Central memory CD8-positive, alpha-beta T cell (primary cell): ENCODE results near the gene TXNIP.
A peak's percentile ranks its signal among the peaks of the same experiment; 100 is the strongest.
"Not testable (repeated sequence)": the region's sequence is repeated elsewhere in the genome, so short reads cannot be mapped to it uniquely, and the experiment has no call there.

Experiments
- ATAC-seq: fragments of 150-1000 bp; cut with Tn5 transposase; replicated peaks from 2 replicates; pipeline ENCODE4 v1.10.0; 2022; ENCODE audit warnings: mild to moderate bottlenecking, moderate FRiP score, moderate number of reproducible peaks; ENCODE audit not compliant: poor library complexity, severe bottlenecking; ENCODE audit errors: extremely low read depth
- DNase-seq, 2 donors: peaks; one replicate each; pipeline ENCODE4 v3.0.0; 2021; ENCODE audit warnings: low spot score in 2 of 2
- H3K27ac Mint-ChIP-seq: one replicate; pipeline ENCODE4 v1.8.0; 2022; ENCODE audit warnings: low read depth, mild to moderate bottlenecking, moderate library complexity, mixed read lengths
- H3K27me3 Mint-ChIP-seq: one replicate; pipeline ENCODE4 v1.8.0; 2022; ENCODE audit warnings: mixed read lengths
- H3K36me3 Mint-ChIP-seq: one replicate; pipeline ENCODE4 v1.8.0; 2022; ENCODE audit warnings: mild to moderate bottlenecking, moderate library complexity, mixed read lengths; ENCODE audit not compliant: insufficient read depth
- H3K4me1 Mint-ChIP-seq: one replicate; pipeline ENCODE4 v1.8.0; 2022; ENCODE audit warnings: mixed read lengths
- H3K4me3 Mint-ChIP-seq: one replicate; pipeline ENCODE4 v1.8.0; 2022; ENCODE audit warnings: mild to moderate bottlenecking, moderate library complexity, mixed read lengths
- H3K9me3 Mint-ChIP-seq: one replicate; pipeline ENCODE4 v1.8.0; 2022; ENCODE audit warnings: mixed read lengths

TXNIP gene

GRCh38 chr1:145996433-145997015 is at the start of gene TXNIP:
TSS of gene TXNIP (minus strand) at chr1:145996579. CDS start at chr1:145996266, 313 bp downstream.
- no peaks in the 10 kb centered on the region for H3K27me3 Mint-ChIP-seq
- peaks cover 75% of the 10 kb centered on the region for H3K4me1 Mint-ChIP-seq
- peak; percentile 61 to 77 for DNase-seq
- peak; percentile 93 for ATAC-seq
- H3K36me3 Mint-ChIP-seq: peaks cover 55% of the 10 kb centered on the region
- peak within 1 kb of the TSS; percentile 94 for H3K4me3 Mint-ChIP-seq
- no peaks in the 10 kb centered on the region for H3K9me3 Mint-ChIP-seq
- peak within 1 kb of the TSS; percentile 93 for H3K27ac Mint-ChIP-seq

- Mint-ChIP-seq H3K4me1 (peaks cover 43% of the 10 kb centered on the region), H3K27me3 (peaks cover 13% of the 10 kb centered on the region), H3K4me3 (peak overlapping the region; percentile 98), H3K9me3 (no peaks in the 10 kb centered on the region), H3K27ac (peak overlapping the region; percentile 100), H3K36me3 (peaks cover 53% of the 10 kb centered on the region)
- DNase-seq (no peak), ATAC-seq (no peak)
Observed at GRCh38 chr1:146039844-146040194, 43.4 kb upstream of the TXNIP start.

- ATAC-seq (peak; percentile 48), DNase-seq (peak; percentile 62 to 63)
- H3K36me3 Mint-ChIP-seq: peaks cover 56% of the 10 kb centered on the region
- peaks cover 43% of the 10 kb centered on the region for H3K4me1 Mint-ChIP-seq
- peaks cover 13% of the 10 kb centered on the region for H3K27me3 Mint-ChIP-seq
- H3K27ac Mint-ChIP-seq: peak overlapping the region; percentile 100
- no peaks in the 10 kb centered on the region for H3K9me3 Mint-ChIP-seq
- peak overlapping the region; percentile 98 for H3K4me3 Mint-ChIP-seq
Observed at GRCh38 chr1:146036965-146037646, 40.7 kb upstream of the TXNIP start.

GRCh38 chr1:146036241-146036964 is 40.0 kb upstream of the TXNIP start:
- peaks cover 13% of the 10 kb centered on the region for H3K27me3 Mint-ChIP-seq
- peaks cover 56% of the 10 kb centered on the region for H3K36me3 Mint-ChIP-seq
- peak overlapping the region; percentile 100 for H3K27ac Mint-ChIP-seq
- H3K4me1 Mint-ChIP-seq: peaks cover 43% of the 10 kb centered on the region
- no peak for ATAC-seq
- no peak for DNase-seq
- peak overlapping the region; percentile 98 for H3K4me3 Mint-ChIP-seq
- no peaks in the 10 kb centered on the region for H3K9me3 Mint-ChIP-seq

- H3K9me3 Mint-ChIP-seq: no peaks in the 10 kb centered on the region
- ATAC-seq: no peak
- peaks cover 18% of the 10 kb centered on the region for H3K27me3 Mint-ChIP-seq
- peaks cover 52% of the 10 kb centered on the region for H3K36me3 Mint-ChIP-seq
- peak overlapping the region; percentile 100 for H3K27ac Mint-ChIP-seq
- no peak for DNase-seq
- H3K4me3 Mint-ChIP-seq: peak overlapping the region; percentile 98
- H3K4me1 Mint-ChIP-seq: peaks cover 38% of the 10 kb centered on the region
Observed at GRCh38 chr1:146035048-146035423, 38.7 kb upstream of the TXNIP start.

GRCh38 chr1:146032631-146033219 is 36.3 kb upstream of the TXNIP start:
- DNase-seq (no peak), ATAC-seq (no peak)
- Mint-ChIP-seq H3K4me3 (no peak overlapping the region), H3K27ac (no peak overlapping the region), H3K9me3 (no peaks in the 10 kb centered on the region), H3K36me3 (peaks cover 32% of the 10 kb centered on the region), H3K27me3 (peaks cover 19% of the 10 kb centered on the region), H3K4me1 (peaks cover 28% of the 10 kb centered on the region)

GRCh38 chr1:146031476-146031875 is 35.1 kb upstream of the TXNIP start:
- H3K9me3 Mint-ChIP-seq: no peaks in the 10 kb centered on the region
- H3K36me3 Mint-ChIP-seq: peaks cover 19% of the 10 kb centered on the region
- no peak overlapping the region for H3K27ac Mint-ChIP-seq
- H3K4me3 Mint-ChIP-seq: no peak overlapping the region
- peaks cover 17% of the 10 kb centered on the region for H3K27me3 Mint-ChIP-seq
- ATAC-seq (no peak), DNase-seq (no peak)
- peaks cover 16% of the 10 kb centered on the region for H3K4me1 Mint-ChIP-seq

- no peak overlapping the region for H3K27ac Mint-ChIP-seq
- H3K27me3 Mint-ChIP-seq: peaks cover 38% of the 10 kb centered on the region
- H3K36me3 Mint-ChIP-seq: peaks cover 2% of the 10 kb centered on the region
- ATAC-seq (no peak), DNase-seq (no peak)
- H3K4me1 Mint-ChIP-seq: no peaks in the 10 kb centered on the region
- no peaks in the 10 kb centered on the region for H3K9me3 Mint-ChIP-seq
- no peak overlapping the region for H3K4me3 Mint-ChIP-seq
Observed at GRCh38 chr1:146029117-146029516, 32.7 kb upstream of the TXNIP start.

GRCh38 chr1:146026650-146027049 is 30.3 kb upstream of the TXNIP start:
- not testable (repeated sequence) for H3K36me3 Mint-ChIP-seq, H3K9me3 Mint-ChIP-seq, H3K4me3 Mint-ChIP-seq, H3K27ac Mint-ChIP-seq, ATAC-seq, DNase-seq, H3K4me1 Mint-ChIP-seq
- H3K27me3 Mint-ChIP-seq: peaks cover 48% of the 10 kb centered on the region

GRCh38 chr1:146025787-146026495 is 29.6 kb upstream of the TXNIP start:
- H3K9me3 Mint-ChIP-seq, H3K4me1 Mint-ChIP-seq, DNase-seq, H3K4me3 Mint-ChIP-seq, ATAC-seq, H3K27ac Mint-ChIP-seq, H3K36me3 Mint-ChIP-seq: not testable (repeated sequence)
- H3K27me3 Mint-ChIP-seq: peaks cover 55% of the 10 kb centered on the region

GRCh38 chr1:146022403-146023127 is 26.2 kb upstream of the TXNIP start:
- ATAC-seq (no peak), DNase-seq (no peak)

More at GRCh38 chr1:146022403-146023127, 26.2 kb upstream of the TXNIP start:
- H3K27me3 Mint-ChIP-seq: peaks cover 78% of the 10 kb centered on the region
- no peak overlapping the region for H3K4me3 Mint-ChIP-seq
- peaks cover 6% of the 10 kb centered on the region for H3K4me1 Mint-ChIP-seq
- no peak overlapping the region for H3K27ac Mint-ChIP-seq
- H3K9me3 Mint-ChIP-seq: no peaks in the 10 kb centered on the region
- H3K36me3 Mint-ChIP-seq: no peaks in the 10 kb centered on the region
